ENCODE results near the gene EVC2.

The EVC2 gene

GRCh38 chr4:5691491-5692132, 16.7 kb downstream of the EVC2 start:
- Histone ChIP-seq H3K4me3 (ENCODE audit: low read depth, low read length) (no peak overlapping the region), H3K27ac (no peak overlapping the region), H3K9ac (no peak overlapping the region), H3K79me2 (no peaks in the 10 kb centered on the region), H3K27me3 (ENCODE audit: control insufficient read depth, insufficient read depth, low read length) (no peaks in the 10 kb centered on the region), H3K9me3 (ENCODE audit: control insufficient read depth, low read length) (no peaks in the 10 kb centered on the region), H3K36me3 (ENCODE audit: control insufficient read depth, insufficient read depth, low read length) (no peaks in the 10 kb centered on the region), H3K4me1 (no peaks in the 10 kb centered on the region), H2AFZ (no peak overlapping the region), H3K4me2 (ENCODE audit: low read length) (no peak overlapping the region)
- TF ChIP-seq CTCF (IDR thresholded peaks at IDR 0.05), result no peak

- Histone ChIP-seq H3K4me2 (ENCODE audit: low read length) (no peak overlapping the region), H3K27me3 (ENCODE audit: control insufficient read depth, insufficient read depth, low read length) (no peaks in the 10 kb centered on the region), H3K4me3 (ENCODE audit: low read depth, low read length) (no peak overlapping the region), H3K79me2 (no peaks in the 10 kb centered on the region), H3K9me3 (ENCODE audit: control insufficient read depth, low read length) (no peaks in the 10 kb centered on the region), H3K4me1 (no peaks in the 10 kb centered on the region), H3K27ac (no peak overlapping the region), H2AFZ (no peak overlapping the region), H3K36me3 (ENCODE audit: control insufficient read depth, insufficient read depth, low read length) (no peaks in the 10 kb centered on the region), H3K9ac (no peak overlapping the region)
- TF ChIP-seq CTCF (IDR thresholded peaks at IDR 0.05), result no peak
These were observed 19.3 kb downstream of the EVC2 start for GRCh38 chr4:5689065-5689464.

- Histone ChIP-seq H3K27me3 (ENCODE audit: control insufficient read depth, insufficient read depth, low read length) (no peaks in the 10 kb centered on the region), H3K9ac (no peak overlapping the region), H3K27ac (no peak overlapping the region), H3K4me3 (ENCODE audit: low read depth, low read length) (no peak overlapping the region), H3K36me3 (ENCODE audit: control insufficient read depth, insufficient read depth, low read length) (no peaks in the 10 kb centered on the region), H3K9me3 (ENCODE audit: control insufficient read depth, low read length) (no peaks in the 10 kb centered on the region), H2AFZ (no peak overlapping the region), H3K4me2 (ENCODE audit: low read length) (no peak overlapping the region), H3K4me1 (no peaks in the 10 kb centered on the region), H3K79me2 (no peaks in the 10 kb centered on the region)
- no peak for TF ChIP-seq CTCF (IDR thresholded peaks at IDR 0.05)
These were observed 22.0 kb downstream of the EVC2 start for GRCh38 chr4:5686338-5686737.

- Histone ChIP-seq H3K4me3 (ENCODE audit: low read depth, low read length) (no peak overlapping the region), H3K27ac (no peak overlapping the region), H3K9me3 (ENCODE audit: control insufficient read depth, low read length) (no peaks in the 10 kb centered on the region), H3K9ac (no peak overlapping the region), H3K4me1 (no peaks in the 10 kb centered on the region), H3K27me3 (ENCODE audit: control insufficient read depth, insufficient read depth, low read length) (no peaks in the 10 kb centered on the region), H2AFZ (no peak overlapping the region), H3K4me2 (ENCODE audit: low read length) (no peak overlapping the region), H3K79me2 (no peaks in the 10 kb centered on the region), H3K36me3 (ENCODE audit: control insufficient read depth, insufficient read depth, low read length) (no peaks in the 10 kb centered on the region)
- no peak for TF ChIP-seq CTCF (IDR thresholded peaks at IDR 0.05)
These were observed 23.1 kb downstream of the EVC2 start for GRCh38 chr4:5685296-5685695.

GRCh38 chr4:5683566-5683965, 24.8 kb downstream of the EVC2 start:
- Histone ChIP-seq H3K27me3 (ENCODE audit: control insufficient read depth, insufficient read depth, low read length) (no peaks in the 10 kb centered on the region), H2AFZ (no peak overlapping the region), H3K9ac (no peak overlapping the region), H3K4me3 (ENCODE audit: low read depth, low read length) (no peak overlapping the region), H3K4me1 (no peaks in the 10 kb centered on the region), H3K79me2 (no peaks in the 10 kb centered on the region), H3K27ac (no peak overlapping the region), H3K36me3 (ENCODE audit: control insufficient read depth, insufficient read depth, low read length) (no peaks in the 10 kb centered on the region), H3K9me3 (ENCODE audit: control insufficient read depth, low read length) (no peaks in the 10 kb centered on the region), H3K4me2 (ENCODE audit: low read length) (no peak overlapping the region)
- no peak for TF ChIP-seq CTCF (IDR thresholded peaks at IDR 0.05)

Measured in parathyroid adenoma (tissue), 2 donors.